Neural crest cell (in vitro differentiated cells): Measurements from ENCODE around the gene PLCB1. TPM values are rescaled to one million over a fixed set of nuclear protein-coding genes. Genes with fewer than 3 reads are reported as not detected.

ENCODE experiments used
- DNase-seq: peaks from one replicate; pipeline ENCODE4 v3.0.0; 2021; ENCODE audit warnings: low read depth, mixed read lengths, low spot score
- H3K27ac Mint-ChIP-seq: one replicate; pipeline ENCODE4 v1.8.0; 2021; ENCODE audit warnings: mild to moderate bottlenecking, mixed read lengths; ENCODE audit not compliant: unreplicated experiment
- H3K27me3 Mint-ChIP-seq: 2 replicates; pipeline ENCODE4 v1.8.0; 2021; ENCODE audit warnings: low read depth, mild to moderate bottlenecking, mixed read lengths
- H3K36me3 Mint-ChIP-seq: 2 replicates; pipeline ENCODE4 v1.8.0; 2021; ENCODE audit warnings: low read depth, mild to moderate bottlenecking, mixed read lengths
- H3K4me1 Mint-ChIP-seq: 2 replicates; pipeline ENCODE4 v1.8.0; 2021; ENCODE audit warnings: mixed read lengths
- H3K4me3 Mint-ChIP-seq: one replicate; pipeline ENCODE4 v1.8.0; 2021; ENCODE audit warnings: mild to moderate bottlenecking, mixed read lengths
- H3K9me3 Mint-ChIP-seq: 2 replicates; pipeline ENCODE4 v1.8.0; 2021; ENCODE audit warnings: mixed read lengths
- CTCF ChIP-seq: fragments of 200-600 bp; sonication (generic); conservative IDR thresholded peaks from 2 replicates; pipeline ENCODE4 v1.5.0; 2021; ENCODE audit warnings: antibody characterized with exemption, mild to moderate bottlenecking
- total RNA-seq: library from RNA; stranded (reverse); gene quantifications from 2 replicates; pipeline ENCODE4 v1.2.1, GENCODE V29; 2021

The PLCB1 gene
- total RNA-seq, 1 donor from 2014 or later = 13.7 TPM

GRCh38 chr20:8795404-8795803 is 663.3 kb downstream of the PLCB1 start:
- Mint-ChIP-seq H3K9me3 (peaks cover 2% of the 10 kb centered on the region), H3K4me1 (peaks cover 4% of the 10 kb centered on the region), H3K27me3 (no peaks in the 10 kb centered on the region), H3K4me3 (no peak overlapping the region), H3K36me3 (peaks cover under 1% of the 10 kb centered on the region), H3K27ac (no peak overlapping the region)
- no peak for TF ChIP-seq CTCF
- no peak for DNase-seq

GRCh38 chr20:8796088-8796660 is 664.1 kb downstream of the PLCB1 start:
- Mint-ChIP-seq H3K4me3 (no peak overlapping the region), H3K36me3 (no peaks in the 10 kb centered on the region), H3K27ac (no peak overlapping the region), H3K9me3 (peaks cover 2% of the 10 kb centered on the region), H3K27me3 (no peaks in the 10 kb centered on the region), H3K4me1 (no peaks in the 10 kb centered on the region)
- DNase-seq = no peak
- TF ChIP-seq CTCF = no peak

DNA sequence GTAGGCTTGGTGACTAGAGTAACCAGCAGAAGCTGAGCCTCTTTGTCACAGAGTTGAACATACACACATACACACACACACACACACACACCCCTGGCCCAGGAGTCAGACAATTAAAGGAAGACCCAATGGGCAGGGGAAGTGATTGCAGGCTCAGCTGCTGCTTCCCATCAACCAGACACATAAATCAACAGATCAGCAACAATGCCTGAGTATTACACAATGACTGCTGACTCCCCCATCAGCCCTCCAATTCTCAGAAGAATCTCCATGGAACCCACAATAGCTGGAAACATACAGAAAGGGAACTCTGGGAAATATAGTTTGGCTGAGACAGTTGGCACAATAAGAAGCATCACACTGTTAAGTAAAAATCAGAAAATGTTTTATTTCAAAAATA is 666.4 kb downstream of the PLCB1 start:
- H3K27me3 Mint-ChIP-seq = no peaks in the 10 kb centered on the region
- no peak for TF ChIP-seq CTCF
- H3K4me1 Mint-ChIP-seq = no peaks in the 10 kb centered on the region
- no peak for DNase-seq
- H3K27ac Mint-ChIP-seq = no peak overlapping the region
- H3K36me3 Mint-ChIP-seq = peaks cover 4% of the 10 kb centered on the region
- peaks cover 2% of the 10 kb centered on the region for H3K9me3 Mint-ChIP-seq
- no peak overlapping the region for H3K4me3 Mint-ChIP-seq

DNA sequence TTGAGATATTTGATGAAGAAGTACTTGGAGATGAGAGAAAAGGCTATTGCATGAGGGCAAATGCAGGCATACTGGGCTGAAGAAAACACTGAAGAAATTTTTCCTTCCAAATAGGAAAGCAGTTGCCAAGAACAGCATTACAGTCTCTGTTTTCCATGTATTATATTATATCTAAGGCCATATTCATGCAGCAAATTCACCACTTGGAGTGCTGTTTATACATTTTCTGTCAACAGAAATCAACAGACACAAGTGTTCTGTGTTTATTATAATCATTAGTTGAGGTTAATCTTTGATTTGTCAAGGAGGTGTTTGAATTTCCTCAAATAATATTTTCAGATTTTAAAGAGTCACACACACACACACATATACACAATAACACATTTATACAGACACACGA is 668.0 kb downstream of the PLCB1 start:
- Mint-ChIP-seq H3K4me1 (no peaks in the 10 kb centered on the region), H3K27ac (no peak overlapping the region), H3K4me3 (no peak overlapping the region), H3K36me3 (peaks cover 4% of the 10 kb centered on the region), H3K27me3 (no peaks in the 10 kb centered on the region), H3K9me3 (peaks cover 2% of the 10 kb centered on the region)
- DNase-seq = no peak
- TF ChIP-seq CTCF = peak; percentile 28

- no peak for TF ChIP-seq CTCF
Measured at GRCh38 chr20:8801686-8802085, 669.6 kb downstream of the PLCB1 start.

More at GRCh38 chr20:8801686-8802085, 669.6 kb downstream of the PLCB1 start:
- H3K4me1 Mint-ChIP-seq = peaks cover under 1% of the 10 kb centered on the region
- H3K27ac Mint-ChIP-seq = no peak overlapping the region
- H3K36me3 Mint-ChIP-seq = peaks cover 4% of the 10 kb centered on the region
- H3K27me3 Mint-ChIP-seq = no peaks in the 10 kb centered on the region
- no peak for DNase-seq
- no peak overlapping the region for H3K4me3 Mint-ChIP-seq
- H3K9me3 Mint-ChIP-seq = no peaks in the 10 kb centered on the region
